ENCODE results near the gene ADAMTSL3. TPM values are rescaled to one million over a fixed set of nuclear protein-coding genes. Genes with fewer than 3 reads are reported as not detected.
"Not testable (repeated sequence)": the region's sequence is repeated elsewhere in the genome, so short reads cannot be mapped to it uniquely, and the experiment has no call there.

ADAMTSL3 gene
- total RNA-seq, 1 experiment from 2014 or later, result 0.07 TPM

GRCh38 chr15:83961311-83961710 is 307.4 kb downstream of the ADAMTSL3 start:
- intact Hi-C loops (cut with micrococcal nuclease; ENCODE audit: unreplicated experiment), result no loop called here
- BruUV-seq (replicated peaks), result no TSS peak
- no peaks in the 10 kb centered on the region for H3K9me3 ChIP-seq
- TF ChIP-seq CTCF (IDR thresholded peaks at IDR 0.05; ENCODE audit: insufficient read depth in 1 of 2, low read depth in 1 of 2, low read length in 1 of 2, severe bottlenecking in 1 of 2, unreplicated experiment in 1 of 2), result no peak
- ChIA-PET CTCF (no interaction called here), POLR2A (no interaction called here)
- H3K4me1 ChIP-seq, result no peaks in the 10 kb centered on the region
- Mint-ChIP-seq H3K27me3 (ENCODE audit: insufficient read depth, unreplicated experiment) (peaks cover 8% of the 10 kb centered on the region), H3K4me1 (ENCODE audit: low read depth, unreplicated experiment) (no peaks in the 10 kb centered on the region), H3K9me3 (ENCODE audit: unreplicated experiment) (peaks cover 19% of the 10 kb centered on the region), H3K4me3 (ENCODE audit: unreplicated experiment) (no peak overlapping the region), H3K36me3 (ENCODE audit: insufficient read depth, unreplicated experiment) (no peaks in the 10 kb centered on the region), H3K27ac (ENCODE audit: unreplicated experiment) (no peak overlapping the region)
- no peak for DNase-seq
- no peaks in the 10 kb centered on the region for H3K27me3 ChIP-seq (replicated peaks; ENCODE audit: control insufficient read depth, insufficient read depth, low read length)
- H3K4me3 ChIP-seq (ENCODE audit: low read depth, low read length), result no peak overlapping the region
- H3K36me3 ChIP-seq (ENCODE audit: control insufficient read depth, insufficient read depth, low read length), result no peaks in the 10 kb centered on the region

GRCh38 chr15:83964967-83965366 is 311.0 kb downstream of the ADAMTSL3 start:
- POLR2A ChIA-PET; H3K36me3 Mint-ChIP-seq (ENCODE audit: insufficient read depth, unreplicated experiment); intact Hi-C loops (cut with micrococcal nuclease; ENCODE audit: unreplicated experiment); H3K4me1 Mint-ChIP-seq (ENCODE audit: low read depth, unreplicated experiment); H3K27ac Mint-ChIP-seq (ENCODE audit: unreplicated experiment); H3K4me3 Mint-ChIP-seq (ENCODE audit: unreplicated experiment); H3K27me3 Mint-ChIP-seq (ENCODE audit: insufficient read depth, unreplicated experiment); H3K4me1 ChIP-seq; BruUV-seq (replicated peaks); H3K27me3 ChIP-seq (replicated peaks; ENCODE audit: control insufficient read depth, insufficient read depth, low read length); H3K4me3 ChIP-seq (ENCODE audit: low read depth, low read length); CTCF ChIA-PET; DNase-seq; H3K9me3 ChIP-seq; H3K36me3 ChIP-seq (ENCODE audit: control insufficient read depth, insufficient read depth, low read length): not testable (repeated sequence)
- peaks cover 19% of the 10 kb centered on the region for H3K9me3 Mint-ChIP-seq (ENCODE audit: unreplicated experiment)

GRCh38 chr15:83970295-83970890 is 316.5 kb downstream of the ADAMTSL3 start:
- POLR2A ChIA-PET, result no interaction called here
- no peaks in the 10 kb centered on the region for H3K27me3 ChIP-seq (replicated peaks; ENCODE audit: control insufficient read depth, insufficient read depth, low read length)
- H3K4me1 Mint-ChIP-seq (ENCODE audit: low read depth, unreplicated experiment), result no peaks in the 10 kb centered on the region
- CTCF ChIA-PET, result no interaction called here
- H3K27ac Mint-ChIP-seq (ENCODE audit: unreplicated experiment), result no peak overlapping the region
- H3K27me3 Mint-ChIP-seq (ENCODE audit: insufficient read depth, unreplicated experiment), result peaks cover 2% of the 10 kb centered on the region
- intact Hi-C loops (cut with micrococcal nuclease; ENCODE audit: unreplicated experiment), result no loop called here
- no peak for DNase-seq
- no peak for TF ChIP-seq CTCF (IDR thresholded peaks at IDR 0.05; ENCODE audit: insufficient read depth in 1 of 2, low read depth in 1 of 2, low read length in 1 of 2, severe bottlenecking in 1 of 2, unreplicated experiment in 1 of 2)
- no peak overlapping the region for H3K4me3 Mint-ChIP-seq (ENCODE audit: unreplicated experiment)
- no peaks in the 10 kb centered on the region for H3K4me1 ChIP-seq
- BruUV-seq (replicated peaks), result no TSS peak
- no peak overlapping the region for H3K4me3 ChIP-seq (ENCODE audit: low read depth, low read length)
- no peaks in the 10 kb centered on the region for H3K36me3 Mint-ChIP-seq (ENCODE audit: insufficient read depth, unreplicated experiment)
- H3K9me3 Mint-ChIP-seq (ENCODE audit: unreplicated experiment), result peaks cover 16% of the 10 kb centered on the region
- no peaks in the 10 kb centered on the region for H3K36me3 ChIP-seq (ENCODE audit: control insufficient read depth, insufficient read depth, low read length)
- no peaks in the 10 kb centered on the region for H3K9me3 ChIP-seq

GRCh38 chr15:83971992-83972391 is 318.1 kb downstream of the ADAMTSL3 start:
- BruUV-seq (replicated peaks), result no TSS peak
- intact Hi-C loops (cut with micrococcal nuclease; ENCODE audit: unreplicated experiment), result no loop called here
- POLR2A ChIA-PET, result no interaction called here

More at GRCh38 chr15:83971992-83972391, 318.1 kb downstream of the ADAMTSL3 start:
- Mint-ChIP-seq H3K4me3 (ENCODE audit: unreplicated experiment) (no peak overlapping the region), H3K4me1 (ENCODE audit: low read depth, unreplicated experiment) (no peaks in the 10 kb centered on the region), H3K9me3 (ENCODE audit: unreplicated experiment) (peaks cover 20% of the 10 kb centered on the region), H3K36me3 (ENCODE audit: insufficient read depth, unreplicated experiment) (peaks cover 5% of the 10 kb centered on the region), H3K27ac (ENCODE audit: unreplicated experiment) (no peak overlapping the region), H3K27me3 (ENCODE audit: insufficient read depth, unreplicated experiment) (peaks cover 2% of the 10 kb centered on the region)
- no peak for TF ChIP-seq CTCF (IDR thresholded peaks at IDR 0.05; ENCODE audit: insufficient read depth in 1 of 2, low read depth in 1 of 2, low read length in 1 of 2, severe bottlenecking in 1 of 2, unreplicated experiment in 1 of 2)
- DNase-seq, result no peak
- peaks cover 5% of the 10 kb centered on the region for H3K9me3 ChIP-seq
- H3K4me1 ChIP-seq, result no peaks in the 10 kb centered on the region
- H3K4me3 ChIP-seq (ENCODE audit: low read depth, low read length), result no peak overlapping the region
- H3K27me3 ChIP-seq (replicated peaks; ENCODE audit: control insufficient read depth, insufficient read depth, low read length), result no peaks in the 10 kb centered on the region
- CTCF ChIA-PET, result no interaction called here
- no peaks in the 10 kb centered on the region for H3K36me3 ChIP-seq (ENCODE audit: control insufficient read depth, insufficient read depth, low read length)

Measured in Caco-2 (cell line).